GM13977 (cell line): ENCODE data around the gene TCF12.

Experiments
- DNase-seq: peaks from one replicate; pipeline ENCODE4 v3.0.0; 2012; ENCODE audit warnings: low spot score
- CTCF ChIP-seq: IDR thresholded peaks from 2 replicates; pipeline ENCODE4 v1.5.1; 2012; ENCODE audit warnings: mild to moderate bottlenecking, control low read depth; ENCODE audit not compliant: insufficient read depth; ENCODE audit errors: extremely low read depth, missing control alignments
- in situ Hi-C: fragments of 300-500 bp; cut with MboI; formaldehyde crosslinking; loops from one replicate; pipeline ENCODE4 v1.12.0; 2022; ENCODE audit warnings: low sequenced_read_pairs, low pct_unique_long_range_greater_than_20kb, mixed read lengths, inconsistent platforms; ENCODE audit not compliant: unreplicated experiment

TCF12 gene

GRCh38 chr15:57109005-57109404 is 190.6 kb downstream of the TCF12 start:
- in situ Hi-C loops = no loop called here
- no peak for TF ChIP-seq CTCF
- DNase-seq = no peak

- no peak for DNase-seq
- no peak for TF ChIP-seq CTCF
- in situ Hi-C loops = no loop called here
These were observed 192.6 kb downstream of the TCF12 start for GRCh38 chr15:57111002-57111401.

GRCh38 chr15:57112178-57112577 is 193.7 kb downstream of the TCF12 start:
- in situ Hi-C loops = no loop called here

GRCh38 chr15:57114070-57114469 is 195.6 kb downstream of the TCF12 start:
- no peak for TF ChIP-seq CTCF
- no peak for DNase-seq
- in situ Hi-C loops = no loop called here

More at GRCh38 chr15:57112178-57112577, 193.7 kb downstream of the TCF12 start:
- no peak for TF ChIP-seq CTCF
- no peak for DNase-seq

- in situ Hi-C loops = no loop called here
- DNase-seq = no peak
These were observed 199.8 kb downstream of the TCF12 start for GRCh38 chr15:57118013-57118799.

GRCh38 chr15:57122080-57122840 is 203.8 kb downstream of the TCF12 start:
- no peak for TF ChIP-seq CTCF
- in situ Hi-C loops = no loop called here
- DNase-seq = no peak

More at GRCh38 chr15:57118013-57118799, 199.8 kb downstream of the TCF12 start:
- no peak for TF ChIP-seq CTCF
